AG08396 (cell line): ENCODE measurements around the gene CSNK1D.
A peak's percentile ranks its signal among the peaks of the same experiment; 100 is the strongest.

ENCODE experiments used
- DNase-seq: peaks from one replicate; pipeline ENCODE4 v3.0.0; 2012; ENCODE audit warnings: low spot score, mixed read lengths

CSNK1D gene

DNA sequence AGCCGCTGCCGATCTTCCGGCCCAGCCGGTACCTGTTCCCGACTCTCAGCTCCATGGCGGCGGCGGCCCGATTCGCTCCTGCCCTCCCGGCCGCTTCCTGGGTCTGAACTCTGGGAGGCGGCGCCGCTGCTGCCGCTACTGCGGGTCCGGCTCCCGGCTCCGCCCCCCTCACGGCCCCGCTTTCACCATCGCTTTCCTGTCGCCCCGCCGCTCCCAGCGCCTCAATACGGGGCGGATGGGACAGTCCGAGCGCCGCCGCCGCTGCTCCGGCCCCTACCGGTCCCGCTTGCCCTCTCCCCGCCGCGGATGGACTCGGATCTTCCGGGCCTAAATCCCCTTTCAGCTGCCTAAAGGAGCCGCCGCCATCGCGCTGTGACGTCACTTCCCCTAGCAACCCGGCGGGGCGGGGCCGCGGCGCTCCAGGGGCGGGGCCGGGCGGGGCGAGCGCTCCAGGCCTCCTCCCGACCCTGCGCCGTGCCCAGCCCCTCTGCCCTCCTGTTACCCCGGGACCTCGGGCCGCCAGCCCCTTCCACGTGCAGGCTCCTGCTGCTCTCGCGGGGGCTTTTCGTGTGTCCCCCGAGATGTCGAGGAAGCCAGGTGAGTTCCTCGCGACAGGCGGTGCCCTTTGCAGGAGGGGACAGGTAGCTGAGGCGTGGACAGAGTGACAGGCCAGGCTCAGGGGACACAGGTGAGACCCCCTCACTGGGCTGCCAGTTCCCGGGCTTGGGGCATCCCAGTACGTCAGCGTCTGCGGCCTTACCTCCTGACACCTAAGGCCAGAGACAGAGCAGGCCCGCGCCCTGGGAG, at the start of gene CSNK1D:
CSNK1D (minus strand) TSS at position 374 of the 807 bp plus-strand sequence; CDS start at position 55, 319 bp downstream.
- DNase-seq, result peak; percentile 97

DNA sequence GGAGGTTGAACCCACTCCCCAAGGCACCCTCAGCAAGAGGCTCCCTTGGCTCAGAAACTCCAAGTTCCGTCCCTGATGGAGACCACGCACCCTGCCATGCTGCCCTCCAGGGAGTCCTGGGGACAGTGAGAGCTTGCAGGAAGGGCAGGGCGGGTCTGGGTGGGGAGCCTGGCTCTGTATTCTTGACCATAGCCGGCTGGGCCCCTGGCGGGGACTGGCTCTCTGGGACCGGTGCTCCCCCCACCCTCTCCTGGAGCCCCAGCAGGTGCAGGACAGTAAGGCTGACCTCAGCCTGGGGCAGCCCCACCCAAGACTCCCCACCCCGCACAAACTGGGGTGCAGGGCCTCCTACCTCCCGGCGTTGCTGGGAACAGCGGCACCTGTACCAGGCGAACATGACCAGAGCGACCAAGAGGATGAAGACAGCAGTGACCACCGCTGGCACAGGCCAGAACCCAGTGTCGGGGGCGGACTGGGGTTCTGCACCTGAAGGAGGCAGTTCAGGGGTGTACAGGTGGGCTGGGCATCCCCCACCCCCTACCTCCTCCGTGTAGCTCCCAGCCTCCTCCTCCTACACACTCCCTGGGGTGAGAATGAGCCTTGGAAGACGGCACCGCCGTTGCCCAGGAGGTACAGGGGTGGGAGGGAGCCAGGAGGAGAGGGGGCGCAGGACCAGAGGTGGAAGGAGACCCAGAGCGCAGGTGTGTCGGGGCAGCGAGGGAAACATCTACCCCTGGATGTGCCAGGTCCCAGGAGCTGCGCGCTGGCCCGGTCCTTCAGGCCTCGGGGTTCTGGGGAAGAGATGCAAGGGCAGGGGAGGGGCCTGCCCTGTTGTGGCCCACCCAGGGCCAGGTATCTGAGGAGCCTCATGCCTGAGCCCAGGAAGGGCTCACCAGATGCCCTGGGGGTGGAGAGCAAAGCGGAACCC, 49.3 kb upstream of the CSNK1D start:
- no peak for DNase-seq

- DNase-seq, result no peak
These were observed 48.5 kb upstream of the CSNK1D start for GRCh38 chr17:82321947-82322466.

- DNase-seq, result peak; percentile 77
These were observed 47.7 kb upstream of the CSNK1D start for GRCh38 chr17:82320956-82321927.

- no peak for DNase-seq
These were observed 46.8 kb upstream of the CSNK1D start for GRCh38 chr17:82320140-82320840.

GRCh38 chr17:82319619-82320062, 46.1 kb upstream of the CSNK1D start:
- no peak for DNase-seq

DNA sequence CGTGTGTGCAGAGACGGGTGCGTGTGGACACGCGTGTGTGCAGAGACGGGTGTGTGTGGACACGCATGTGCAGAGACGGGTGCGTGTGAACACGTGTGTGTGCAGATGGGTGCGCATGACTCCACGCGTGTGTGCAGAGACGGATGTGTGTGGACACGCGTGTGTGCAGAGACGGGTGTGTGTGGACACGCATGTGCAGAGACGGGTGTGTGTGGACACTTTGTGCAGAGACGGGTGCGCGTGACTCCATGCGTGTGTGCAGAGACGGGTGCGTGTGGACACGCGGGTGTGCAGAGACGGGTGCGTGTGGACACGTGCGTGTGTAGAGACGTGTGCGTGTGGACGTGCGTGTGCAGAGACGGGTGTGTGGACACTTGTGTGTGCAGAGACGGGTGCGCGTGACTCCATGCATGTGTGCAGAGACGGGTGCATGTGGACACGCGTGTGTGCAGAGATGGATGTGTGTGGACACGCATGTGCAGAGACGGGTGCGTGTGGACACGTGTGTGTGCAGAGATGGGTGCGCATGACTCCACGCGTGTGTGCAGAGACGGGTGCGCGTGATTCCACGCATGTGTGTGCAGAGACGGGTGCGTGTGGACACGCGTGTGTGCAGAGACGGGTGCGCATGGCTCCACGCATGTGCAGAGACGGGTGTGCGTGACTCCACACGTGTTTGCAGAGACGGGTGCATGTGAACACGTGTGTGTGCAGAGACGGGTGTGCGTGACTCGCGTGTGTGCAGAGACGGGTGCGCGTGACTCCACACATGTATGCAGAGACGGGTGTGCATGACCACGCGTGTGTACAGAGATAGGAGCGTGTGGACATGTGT, 45.5 kb upstream of the CSNK1D start:
- DNase-seq, result no peak

DNA sequence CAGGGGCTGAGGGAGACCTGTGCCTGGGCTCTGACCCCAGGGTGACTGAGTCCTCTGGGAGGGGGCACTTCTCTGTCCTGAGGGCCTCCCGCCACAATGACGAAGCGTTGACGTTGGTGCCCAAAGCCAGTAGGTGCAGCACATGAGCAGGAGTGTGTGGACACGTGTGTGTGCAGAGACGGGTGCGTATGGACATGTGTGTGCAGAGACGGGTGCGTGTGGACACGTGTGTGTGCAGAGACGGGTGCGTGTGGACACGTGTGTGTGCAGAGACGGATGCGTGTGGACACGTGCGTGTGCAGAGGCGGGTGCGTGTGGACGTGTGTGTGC, 44.6 kb upstream of the CSNK1D start:
- no peak for DNase-seq

DNA sequence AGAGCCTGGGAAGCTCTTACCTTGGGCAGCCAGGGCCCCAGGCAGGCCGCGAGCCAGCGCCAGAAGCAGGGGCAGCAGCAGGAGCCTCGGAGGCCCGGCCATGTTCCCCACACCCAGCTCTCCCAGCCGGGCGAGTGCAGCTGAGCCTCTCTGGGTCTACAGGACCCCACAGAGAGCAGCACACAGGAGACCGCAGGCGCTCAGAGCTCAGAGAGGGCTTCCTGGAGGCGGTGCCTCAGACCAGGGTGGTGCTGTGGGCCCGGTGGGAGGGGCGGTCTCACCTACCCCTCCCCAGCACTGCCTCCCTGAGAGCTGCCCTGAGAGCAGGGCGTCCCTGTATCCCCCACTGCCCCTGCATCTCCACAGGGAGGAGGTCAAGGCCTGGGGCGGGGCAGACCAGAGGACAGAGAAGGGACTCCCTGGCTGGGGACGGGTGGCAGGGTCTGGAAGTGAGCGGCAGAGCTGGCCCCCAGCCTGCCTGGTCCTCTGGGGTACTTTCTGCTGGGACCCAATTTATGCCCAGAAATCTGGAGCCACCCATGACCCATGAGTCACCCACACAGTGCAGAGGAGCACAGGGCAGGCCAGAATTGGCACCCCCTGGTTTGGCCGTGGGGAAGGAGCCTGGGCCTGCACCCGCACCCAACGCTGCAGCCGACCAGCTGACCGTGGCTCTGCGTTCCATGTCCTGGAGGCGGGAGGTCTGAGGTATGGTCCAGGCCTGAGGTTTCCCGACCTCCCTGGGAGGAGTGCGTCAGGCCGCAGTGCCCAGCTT, 44.1 kb upstream of the CSNK1D start, which contains the start of gene CD7:
CD7 (minus strand) TSS at position 215 of the 775 bp plus-strand sequence; CDS start at position 102, 113 bp downstream.
- DNase-seq, result no peak

GRCh38 chr17:82316651-82317393, 43.3 kb upstream of the CSNK1D start:
- no peak for DNase-seq

GRCh38 chr17:82315703-82316358, 42.3 kb upstream of the CSNK1D start:
- no peak for DNase-seq

- no peak for DNase-seq
These were observed 41.5 kb upstream of the CSNK1D start for GRCh38 chr17:82314727-82315605.

- DNase-seq, result no peak
These were observed 40.7 kb upstream of the CSNK1D start for GRCh38 chr17:82314012-82314726.

GRCh38 chr17:82313195-82314011, 39.9 kb upstream of the CSNK1D start:
- DNase-seq, result no peak

GRCh38 chr17:82311971-82312370, 38.5 kb upstream of the CSNK1D start:
- DNase-seq, result no peak
